SK-N-SH treated with all-trans-retinoic acid at 6 μM for 48 hours (cell line): ENCODE results near the gene ELMO1.

Source experiments
- ISL1 ChIP-seq: fragments of 250-450 bp; sonication (Bioruptor Pico); IDR thresholded peaks from 2 replicates; pipeline ENCODE4 v2.1.2; 2022; ENCODE audit warnings: mild to moderate bottlenecking, moderate library complexity
- PATZ1 ChIP-seq: fragments of 250-450 bp; sonication (Bioruptor Pico); IDR thresholded peaks from 2 replicates; pipeline ENCODE4 v1.8.0; 2020; ENCODE audit warnings: mild to moderate bottlenecking, moderate library complexity, borderline replicate concordance
- PPARA ChIP-seq: fragments of 250-450 bp; sonication (Bioruptor Pico); IDR thresholded peaks from 2 replicates; pipeline ENCODE4 v1.5.0; 2020; ENCODE audit warnings: mild to moderate bottlenecking, borderline replicate concordance
- ZNF70 ChIP-seq: fragments of 450-650 bp; formaldehyde crosslinking; IDR thresholded peaks from 2 replicates; pipeline ENCODE4 v1.5.0; 2020; ENCODE audit warnings: mild to moderate bottlenecking, moderate library complexity
- TF ChIP-seq, protein P1 (sequence below): fragments of 250-450 bp; sonication (Bioruptor Pico); IDR thresholded peaks from 2 replicates; pipeline ENCODE4 v1.5.1; 2021; ENCODE audit warnings: mild to moderate bottlenecking, moderate library complexity

DNA sequence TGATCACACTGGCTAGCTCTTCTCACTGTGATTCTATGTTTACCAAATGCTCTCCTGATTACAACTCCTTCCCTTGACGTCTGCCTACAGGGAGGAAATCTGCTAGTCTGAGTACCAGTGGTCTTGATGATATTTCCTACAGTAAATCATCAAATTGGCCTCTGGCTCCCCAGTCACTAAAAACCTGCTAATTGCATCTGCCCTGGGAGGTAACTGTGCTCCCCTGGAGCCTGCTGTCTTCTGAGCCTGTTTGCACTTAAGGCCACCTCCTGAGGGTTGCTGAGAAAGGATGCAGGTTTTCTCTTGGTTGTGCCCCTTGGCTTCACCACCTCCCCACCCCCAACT is 56.0 kb downstream of the ELMO1 start:
- TF ChIP-seq PATZ1 (CRISPR knock-in tag): no peak
- TF ChIP-seq ZNF70: no peak
- no peak for TF ChIP-seq PPARA (CRISPR knock-in tag)
- TF ChIP-seq ISL1 (CRISPR knock-in tag): no peak
- TF ChIP-seq, protein P1, sequence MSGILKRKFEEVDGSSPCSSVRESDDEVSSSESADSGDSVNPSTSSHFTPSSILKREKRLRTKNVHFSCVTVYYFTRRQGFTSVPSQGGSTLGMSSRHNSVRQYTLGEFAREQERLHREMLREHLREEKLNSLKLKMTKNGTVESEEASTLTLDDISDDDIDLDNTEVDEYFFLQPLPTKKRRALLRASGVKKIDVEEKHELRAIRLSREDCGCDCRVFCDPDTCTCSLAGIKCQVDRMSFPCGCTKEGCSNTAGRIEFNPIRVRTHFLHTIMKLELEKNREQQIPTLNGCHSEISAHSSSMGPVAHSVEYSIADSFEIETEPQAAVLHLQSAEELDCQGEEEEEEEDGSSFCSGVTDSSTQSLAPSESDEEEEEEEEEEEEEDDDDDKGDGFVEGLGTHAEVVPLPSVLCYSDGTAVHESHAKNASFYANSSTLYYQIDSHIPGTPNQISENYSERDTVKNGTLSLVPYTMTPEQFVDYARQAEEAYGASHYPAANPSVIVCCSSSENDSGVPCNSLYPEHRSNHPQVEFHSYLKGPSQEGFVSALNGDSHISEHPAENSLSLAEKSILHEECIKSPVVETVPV (CRISPR knock-in tag): no peak
